Measurements from ENCODE around the gene PPP1R16B. TPM values are rescaled to one million over a fixed set of nuclear protein-coding genes. Genes with fewer than 3 reads are reported as not detected.

The PPP1R16B gene
- total and polyA plus RNA-seq, 2 of the 8 experiments (the other 6 are each of a cell fraction or from before 2014, with no cell fraction given), result 2.6 to 8.9 TPM

- no peak overlapping the region for H4K5ac ChIP-seq (ENCODE audit: insufficient read length, low read depth, low read length)
- no peak overlapping the region for H3K4ac ChIP-seq (replicated peaks; ENCODE audit: insufficient read length, low read depth, low read length)
- no peak overlapping the region for H2BK120ac ChIP-seq (replicated peaks; ENCODE audit: low read depth, low read length)
- H3K18ac ChIP-seq (ENCODE audit: extremely low read depth, low read length), result no peak overlapping the region
- H2AK5ac ChIP-seq (ENCODE audit: low read depth, low read length), result no peak overlapping the region
- no peaks in the 10 kb centered on the region; the same call in 1 of the 2 replicates for H3K79me1 ChIP-seq (ENCODE audit: low read depth, low read length)
- no peak overlapping the region for H3K27ac ChIP-seq (ENCODE audit: low read depth, low read length)
- H3K23me2 ChIP-seq (ENCODE audit: low read depth, low read length), result no peaks in the 10 kb centered on the region
- no peak overlapping the region for H4K91ac ChIP-seq (replicated peaks; ENCODE audit: insufficient read length, low read length)
- H2BK15ac ChIP-seq (ENCODE audit: low read length), result no peak overlapping the region
- no peak overlapping the region for H2BK12ac ChIP-seq (ENCODE audit: low read depth, low read length)
- no peak overlapping the region for H3K4me3 ChIP-seq (ENCODE audit: extremely low read depth in 1 of 4, insufficient read depth in 2 of 4, low read depth in 3 of 4, low read length in 4 of 4)
- no peak for FAIRE-seq
- H3K56ac ChIP-seq (replicated peaks; ENCODE audit: insufficient read length, low read depth, low read length), result no peak overlapping the region
- H2AFZ ChIP-seq (ENCODE audit: low read length), result no peak overlapping the region
- H3K14ac ChIP-seq (ENCODE audit: insufficient read length), result no peak overlapping the region
- no peak overlapping the region for H4K8ac ChIP-seq (ENCODE audit: extremely low read depth, insufficient read depth, low read length)
- no peak overlapping the region for H3K4me2 ChIP-seq (ENCODE audit: insufficient read depth in 1 of 2, low read depth in 2 of 2, low read length in 2 of 2)
- no peaks in the 10 kb centered on the region for H4K20me1 ChIP-seq (replicated peaks in 1 of 2; ENCODE audit: control insufficient read depth in 1 of 2, insufficient read depth in 2 of 2, low read length in 2 of 2)
- ChIA-PET CTCF (ENCODE audit: partially characterized antibody) (interaction anchor here (1.2 kb wide), 1 partner anchor 22 kb away, joined by 3 read pairs; no protein-coding TSS in a partner anchor), POLR2A (ENCODE audit: partially characterized antibody) (no interaction called here)
- H2BK20ac ChIP-seq (ENCODE audit: low read length), result no peak overlapping the region
- WGBS, 2 experiments (ENCODE audit: extremely low coverage in 1 of 2, insufficient coverage in 1 of 2, insufficient read length in 1 of 2, insufficient replicate concordance in 2 of 2, low coverage in 1 of 2, low lambda C conversion rate in 2 of 2, missing lambda C conversion rate in 1 of 2), result 88% methylated on average over 8 of the region's 8 CpGs; no CpG with 5 or more reads in 1 of the 2 experiments
- no peaks in the 10 kb centered on the region for H3K36me3 ChIP-seq (ENCODE audit: control insufficient read depth in 2 of 4, insufficient read depth in 4 of 4, low read length in 3 of 4)
- H3K27me3 ChIP-seq (replicated peaks in 1 of 4; ENCODE audit: control insufficient read depth in 3 of 4, extremely low read depth in 1 of 4, insufficient read depth in 3 of 4, low read length in 3 of 4), result no peaks in the 10 kb centered on the region
- H3K23ac ChIP-seq (ENCODE audit: insufficient read length), result no peak overlapping the region
- no peak overlapping the region for H3K9ac ChIP-seq (replicated peaks in 1 of 4; ENCODE audit: extremely low read depth in 1 of 4, low read depth in 3 of 4, low read length in 3 of 4)
- H3K79me2 ChIP-seq (ENCODE audit: control insufficient read depth in 1 of 2, insufficient read depth in 2 of 2, low read length in 2 of 2), result no peaks in the 10 kb centered on the region
- H3K9me3 ChIP-seq (ENCODE audit: insufficient read depth in 2 of 2, low read depth in 1 of 2, low read length in 1 of 2), result no peaks in the 10 kb centered on the region
- peaks cover 0 to 6% (median 3%) of the 10 kb centered on the region in 4 experiments; a peak in 1 of 7 replicates for H3K4me1 ChIP-seq (replicated peaks in 1 of 4; ENCODE audit: control insufficient read depth in 3 of 4, insufficient read depth in 4 of 4, low read length in 3 of 4)
- no peak overlapping the region for H2BK5ac ChIP-seq (ENCODE audit: low read depth, low read length)
- DNase-seq (ENCODE audit: low read depth in 1 of 2, low spot score in 2 of 2), result no peak
- TF ChIP-seq ZNF274 (IDR thresholded peaks at IDR 0.05; ENCODE audit: borderline replicate concordance, extremely low read depth, low read length) (no peak), ATF2 (IDR thresholded peaks at IDR 0.05; ENCODE audit: low read length) (no peak)
Measured at GRCh38 chr20:38838326-38838725, 32.8 kb downstream of the PPP1R16B start.
